GM15510 (cell line): ENCODE data around the gene DICER1.

Source experiments
- POLR2A ChIP-seq: IDR thresholded peaks from 3 replicates; pipeline ENCODE4 v1.6.1; 2011; ENCODE audit warnings: borderline replicate concordance; ENCODE audit not compliant: insufficient read length; ENCODE audit errors: extremely low read depth

Gene DICER1

GRCh38 chr14:95097385-95097784, 59.9 kb downstream of the DICER1 start:
- TF ChIP-seq POLR2A: no peak

GRCh38 chr14:95096476-95096875, 60.9 kb downstream of the DICER1 start:
- no peak for TF ChIP-seq POLR2A

- TF ChIP-seq POLR2A: no peak
These were observed 61.3 kb downstream of the DICER1 start for GRCh38 chr14:95095996-95096395.

- TF ChIP-seq POLR2A: no peak
These were observed 64.6 kb downstream of the DICER1 start for GRCh38 chr14:95092723-95093122.

- TF ChIP-seq POLR2A: no peak
These were observed 65.7 kb downstream of the DICER1 start for GRCh38 chr14:95091581-95091980.

GRCh38 chr14:95088665-95089064, 68.7 kb downstream of the DICER1 start:
- no peak for TF ChIP-seq POLR2A

- TF ChIP-seq POLR2A: no peak
These were observed 69.7 kb downstream of the DICER1 start for GRCh38 chr14:95087619-95088018.

GRCh38 chr14:95085321-95085720, 72.0 kb downstream of the DICER1 start:
- no peak for TF ChIP-seq POLR2A

GRCh38 chr14:95078867-95079266, 78.5 kb downstream of the DICER1 start:
- TF ChIP-seq POLR2A: no peak

GRCh38 chr14:95077345-95077744, 80.0 kb downstream of the DICER1 start:
- no peak for TF ChIP-seq POLR2A

GRCh38 chr14:95075789-95076188, 81.5 kb downstream of the DICER1 start:
- TF ChIP-seq POLR2A: no peak

- TF ChIP-seq POLR2A: no peak
These were observed 83.4 kb downstream of the DICER1 start for GRCh38 chr14:95073947-95074346.

GRCh38 chr14:95072310-95072905, 84.9 kb downstream of the DICER1 start:
- no peak for TF ChIP-seq POLR2A

- no peak for TF ChIP-seq POLR2A
These were observed 85.6 kb downstream of the DICER1 start for GRCh38 chr14:95071649-95072280.

- TF ChIP-seq POLR2A: no peak
These were observed 86.4 kb downstream of the DICER1 start for GRCh38 chr14:95070748-95071435.

- no peak for TF ChIP-seq POLR2A
These were observed 87.8 kb downstream of the DICER1 start for GRCh38 chr14:95069547-95069946.
